ENCODE results near the gene ASCL3.
"Not testable (repeated sequence)": the region's sequence is repeated elsewhere in the genome, so short reads cannot be mapped to it uniquely, and the experiment has no call there.

ASCL3 gene

DNA sequence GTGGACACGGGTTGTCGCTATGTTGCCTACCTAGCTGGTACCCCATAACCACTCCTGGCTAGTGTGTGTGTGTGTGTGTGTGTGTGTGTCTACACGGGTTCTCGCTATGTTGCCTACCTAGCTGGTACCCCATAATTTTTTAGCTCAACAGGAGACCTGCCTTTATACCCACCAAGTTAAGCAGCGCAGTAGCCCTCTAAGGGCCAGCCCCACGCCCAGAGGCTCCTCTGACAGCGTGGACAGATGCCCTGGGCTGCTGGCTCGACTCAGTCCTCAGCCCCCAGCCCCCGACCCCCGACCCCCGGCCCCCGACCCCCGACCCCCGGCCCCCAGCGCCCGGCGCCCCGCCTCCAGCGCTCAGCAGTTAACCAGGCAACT lies 32.2 kb downstream of the ASCL3 start:
- no peak for DNase-seq (ENCODE audit: low spot score)

DNA sequence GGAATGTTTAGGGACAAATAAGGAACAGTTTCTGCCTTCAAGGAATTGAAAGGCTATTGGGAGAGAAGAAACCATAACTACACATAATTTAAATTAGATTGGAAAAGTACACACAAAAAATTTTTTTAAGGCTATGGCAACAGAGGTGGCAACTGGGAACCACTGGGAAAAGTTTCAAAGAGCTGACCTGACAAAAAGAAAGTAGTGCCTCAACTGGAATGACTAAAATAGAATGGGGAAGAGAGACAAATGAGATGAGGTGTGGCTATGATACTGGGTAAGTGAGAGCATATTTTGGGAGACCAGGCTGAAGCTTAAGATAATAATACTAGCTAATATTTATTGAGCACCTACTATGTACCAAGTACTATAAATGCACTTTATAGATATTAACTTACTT lies 34.7 kb downstream of the ASCL3 start:
- no peak for DNase-seq (ENCODE audit: low spot score)

DNA sequence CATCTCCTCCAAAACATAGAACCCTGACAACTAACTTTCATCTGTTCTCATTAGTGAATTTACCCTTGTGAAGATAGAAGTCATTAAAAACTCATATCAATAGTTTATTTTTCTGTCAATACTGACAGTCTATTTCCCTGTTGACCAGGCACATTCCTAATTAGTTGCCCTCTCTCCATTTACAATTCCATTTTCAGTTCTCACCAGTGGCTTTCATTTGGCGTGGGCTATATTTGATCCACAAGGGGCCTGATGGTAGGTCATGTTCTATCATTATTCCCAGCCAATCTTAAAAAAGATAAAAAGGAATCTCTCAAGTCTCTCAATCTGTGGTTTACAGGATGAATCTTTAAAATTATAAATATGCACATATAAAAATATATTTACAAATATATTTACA lies 35.7 kb downstream of the ASCL3 start:
- DNase-seq (ENCODE audit: low spot score): no peak

DNA sequence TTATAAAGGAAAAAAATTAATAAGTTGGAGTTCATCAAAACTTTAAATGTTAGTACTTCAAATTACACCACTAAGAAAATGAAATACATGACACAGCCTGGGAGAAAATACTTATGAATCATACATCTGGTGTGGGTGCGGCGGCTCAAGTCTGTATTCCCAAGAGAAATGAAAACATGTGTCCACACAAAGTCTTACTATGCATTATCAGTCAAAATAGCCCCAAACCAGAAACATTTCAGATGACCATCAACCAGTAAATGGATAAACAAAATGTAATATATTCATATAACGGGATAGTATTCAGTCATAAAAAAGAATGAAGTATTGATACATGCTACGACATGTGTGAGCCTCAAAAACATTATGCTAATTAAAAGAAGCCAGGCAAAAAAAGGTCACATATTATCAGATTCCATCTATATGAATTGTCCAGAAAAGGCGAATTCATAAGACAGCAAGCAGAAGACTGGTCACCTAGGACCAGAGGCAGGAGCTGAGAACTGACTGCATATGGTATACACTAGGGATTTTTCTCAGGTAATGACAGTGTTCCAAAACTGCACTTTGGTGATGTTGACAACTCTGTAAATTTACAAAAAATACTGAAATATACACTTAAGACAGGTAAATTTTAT lies 37.2 kb downstream of the ASCL3 start:
- DNase-seq (ENCODE audit: low spot score): no peak

DNA sequence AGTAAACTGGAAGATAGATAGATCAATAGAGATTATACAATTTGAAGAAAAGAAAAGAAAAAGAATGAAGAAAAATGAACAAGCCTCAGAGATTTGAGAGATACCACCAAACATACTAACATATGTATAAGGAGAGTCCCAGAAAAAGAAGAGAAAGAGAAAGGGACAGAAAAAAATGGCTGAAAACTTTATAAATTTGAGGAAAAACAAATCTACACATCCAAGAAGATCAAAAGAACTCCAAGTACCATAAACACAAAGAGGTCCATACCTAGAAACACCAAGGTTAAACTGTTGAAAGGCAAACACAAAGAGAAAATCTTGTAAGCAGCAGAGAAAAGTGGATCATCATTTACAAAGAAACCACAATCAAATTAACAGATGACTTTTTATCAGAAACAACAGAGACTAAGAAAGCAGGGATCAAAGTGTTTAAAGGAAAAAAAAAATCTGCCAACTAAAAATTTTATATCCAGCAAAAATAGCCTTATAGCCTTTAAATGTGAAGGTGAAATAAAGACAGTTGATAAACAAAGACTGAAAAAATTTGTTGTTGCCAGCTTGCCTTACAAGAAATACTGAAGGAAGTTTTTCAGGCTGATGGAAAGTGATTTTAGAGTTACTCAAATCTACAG lies 43.6 kb downstream of the ASCL3 start:
- DNase-seq (ENCODE audit: low spot score): no peak

DNA sequence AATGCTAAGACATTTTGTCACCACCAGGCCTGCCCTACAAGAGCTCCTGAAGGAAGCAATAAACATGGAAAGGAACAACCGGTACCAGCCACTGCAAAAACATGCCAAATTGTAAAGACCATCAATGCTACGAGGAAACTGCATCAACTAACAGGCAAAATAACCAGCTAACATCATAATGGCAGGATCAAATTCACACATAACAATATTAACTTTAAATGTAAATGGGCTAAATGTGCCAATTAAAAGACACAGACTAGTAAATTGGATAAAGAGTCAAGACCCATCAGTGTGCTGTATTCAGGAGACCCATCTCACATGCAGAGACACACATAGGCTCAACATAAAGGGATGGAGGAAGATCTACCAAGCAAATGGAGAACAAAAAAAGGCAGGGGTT lies 51.6 kb downstream of the ASCL3 start:
- not testable (repeated sequence) for DNase-seq (ENCODE audit: low spot score)
